HG03280 (cell line): ENCODE measurements around the gene EN1.

Experiments used
- ATAC-seq: cut with Tn5 transposase; IDR thresholded peaks from one replicate; pipeline ENCODE4 v1.9.1; 2021; ENCODE audit warnings: mild to moderate bottlenecking, moderate library complexity; ENCODE audit not compliant: unreplicated experiment

The EN1 gene

DNA sequence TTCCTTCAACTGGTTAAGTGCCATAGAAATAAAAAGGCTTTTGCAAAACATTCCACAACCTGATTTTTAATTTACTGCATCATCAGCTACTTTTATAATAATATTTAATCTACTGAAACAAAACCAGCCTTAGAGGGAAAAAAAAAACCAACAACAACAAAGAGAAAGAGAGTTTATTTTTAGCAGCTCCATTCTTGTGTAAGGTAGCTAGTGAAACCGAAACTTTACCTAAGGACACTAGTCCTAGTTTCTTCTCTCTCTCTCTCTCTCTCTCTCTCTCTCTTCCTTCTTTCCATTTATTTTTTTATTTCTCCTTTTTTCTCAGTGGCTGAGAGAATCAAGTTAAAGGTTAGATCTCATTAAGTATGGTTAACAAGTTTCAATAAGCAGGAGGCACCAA lies 21.4 kb downstream of the EN1 start:
- ATAC-seq = no peak

DNA sequence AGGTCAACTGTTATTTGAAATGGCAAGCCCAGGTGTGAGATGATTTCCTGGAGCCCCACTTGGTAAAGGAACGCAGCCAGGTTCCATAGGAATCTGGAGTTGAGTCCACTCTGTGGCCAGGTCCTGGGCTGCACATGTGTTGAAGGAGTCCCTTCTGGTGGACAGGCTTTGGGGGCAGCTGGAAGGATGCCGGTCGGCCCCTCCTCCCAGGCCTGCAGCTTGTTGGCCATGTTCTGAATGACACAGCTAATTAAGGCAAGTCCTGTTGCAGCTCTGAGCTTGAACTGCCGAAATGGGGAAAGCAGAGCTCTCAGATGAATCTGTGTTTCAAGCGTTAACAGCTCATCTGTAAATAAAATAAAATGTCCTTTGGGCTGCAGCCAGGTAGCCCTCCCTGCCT lies 23.8 kb downstream of the EN1 start:
- ATAC-seq = no peak

DNA sequence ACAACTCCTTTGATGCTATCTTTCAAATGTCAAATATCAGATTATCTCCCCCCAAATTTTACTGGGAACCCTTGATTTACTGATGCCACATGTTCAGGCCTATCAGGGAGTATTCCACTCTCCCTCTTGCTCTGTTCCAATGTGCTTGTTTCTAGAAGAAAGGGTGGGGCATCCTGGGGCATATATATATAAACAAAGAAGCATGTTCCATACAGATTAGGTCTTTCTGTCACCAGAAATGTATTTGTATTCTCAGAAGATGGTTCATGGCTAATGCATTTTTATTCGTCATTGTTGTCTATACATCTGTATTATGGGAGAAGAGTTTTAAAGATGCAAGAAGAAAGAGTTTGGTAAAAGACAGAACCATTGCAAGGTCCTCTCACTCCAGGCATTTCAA lies 24.9 kb downstream of the EN1 start:
- ATAC-seq = no peak

DNA sequence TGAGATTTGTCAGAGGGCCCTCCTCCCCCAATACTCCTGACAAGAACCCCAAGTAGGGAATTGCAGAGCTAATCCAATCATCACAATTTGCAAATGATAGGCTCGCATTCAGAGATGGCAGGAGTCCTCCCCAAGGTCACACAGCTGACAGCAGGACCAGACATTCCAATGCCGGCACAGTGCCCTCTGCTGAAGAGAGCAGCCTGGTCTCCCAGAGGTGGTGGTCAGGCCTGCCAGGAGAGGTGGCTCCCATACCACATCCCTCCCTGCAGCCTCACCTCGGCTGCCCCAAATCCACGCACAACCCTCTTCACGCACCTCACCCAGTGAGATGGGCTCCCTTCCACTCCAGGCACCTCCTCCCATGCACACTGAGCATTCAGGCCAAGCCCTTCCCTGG lies 25.4 kb downstream of the EN1 start:
- no peak for ATAC-seq

DNA sequence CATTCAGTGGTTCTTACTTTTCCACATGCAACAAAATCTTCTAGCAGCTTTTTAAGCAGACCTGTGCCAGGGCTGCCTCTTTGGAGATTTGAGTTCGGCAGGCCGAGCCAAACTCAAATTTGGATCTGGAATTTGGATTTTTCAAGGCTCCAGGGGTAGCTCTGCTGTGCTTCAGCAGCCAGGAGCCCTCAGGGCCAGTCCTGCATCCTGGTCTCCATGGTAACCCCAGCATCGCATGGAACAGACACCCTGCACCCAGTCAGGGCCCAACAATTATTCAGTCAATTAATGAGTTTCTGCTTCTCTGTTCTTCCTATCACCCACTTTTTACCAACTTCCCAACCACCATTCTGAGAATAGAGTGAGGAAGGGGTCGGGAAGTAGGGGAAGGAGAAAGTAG lies 30.0 kb downstream of the EN1 start:
- ATAC-seq = no peak

DNA sequence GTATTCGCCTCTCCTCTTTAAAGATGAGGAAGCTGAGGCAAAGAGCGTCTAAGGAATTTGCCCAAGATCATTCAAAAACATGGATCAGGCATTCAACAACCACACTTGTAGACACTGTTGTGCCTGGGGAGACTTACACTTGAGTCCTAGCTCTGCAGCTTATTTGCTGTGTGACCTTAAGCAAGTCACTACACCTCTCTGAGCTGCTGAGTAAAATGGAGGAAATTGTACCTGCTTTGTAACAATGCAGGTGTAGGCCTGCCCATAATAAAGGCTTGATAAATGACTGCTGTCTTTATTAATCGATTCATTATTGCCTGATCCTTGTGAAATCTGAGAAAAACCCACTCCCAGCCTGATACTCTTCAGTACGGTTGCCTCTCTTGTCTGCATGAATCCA lies 30.8 kb downstream of the EN1 start:
- no peak for ATAC-seq

DNA sequence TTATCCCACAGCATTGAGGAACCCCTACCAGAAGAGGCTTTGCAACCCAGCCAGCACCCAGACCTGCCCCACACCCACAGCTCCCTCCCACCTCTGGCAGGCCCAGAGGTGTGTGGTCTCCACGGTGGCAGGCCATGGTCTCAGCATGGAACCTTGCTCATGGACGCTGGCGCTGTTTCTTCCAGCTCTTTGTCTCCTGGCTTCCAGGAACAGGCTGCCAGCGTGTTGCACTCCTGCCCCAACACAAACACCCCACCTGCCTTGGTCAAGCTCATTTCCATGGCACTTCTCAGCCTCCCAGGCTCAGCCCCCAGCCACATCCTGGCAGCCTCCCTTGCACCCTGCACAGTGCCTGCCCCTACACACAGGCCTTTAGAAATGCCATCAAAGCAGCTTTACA lies 31.7 kb downstream of the EN1 start:
- no peak for ATAC-seq

DNA sequence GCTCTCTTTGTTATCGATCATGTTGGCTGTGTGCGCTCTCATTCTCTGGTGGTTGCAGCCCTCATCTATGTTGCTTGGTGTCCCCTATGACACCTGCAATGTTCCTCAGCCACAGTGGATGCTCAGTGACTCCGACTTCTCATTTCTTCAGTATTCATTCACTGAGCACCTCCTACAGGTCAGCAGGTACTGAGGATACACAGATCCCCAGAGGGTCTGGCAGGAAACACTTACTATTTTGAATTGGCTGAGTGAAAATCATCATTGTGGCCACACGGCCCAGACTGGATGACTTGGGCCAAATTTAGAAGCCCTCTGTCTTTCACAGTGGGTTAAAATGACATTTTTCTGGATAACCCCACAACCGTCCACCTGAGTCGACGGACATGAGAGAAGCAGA lies 32.1 kb downstream of the EN1 start:
- no peak for ATAC-seq

DNA sequence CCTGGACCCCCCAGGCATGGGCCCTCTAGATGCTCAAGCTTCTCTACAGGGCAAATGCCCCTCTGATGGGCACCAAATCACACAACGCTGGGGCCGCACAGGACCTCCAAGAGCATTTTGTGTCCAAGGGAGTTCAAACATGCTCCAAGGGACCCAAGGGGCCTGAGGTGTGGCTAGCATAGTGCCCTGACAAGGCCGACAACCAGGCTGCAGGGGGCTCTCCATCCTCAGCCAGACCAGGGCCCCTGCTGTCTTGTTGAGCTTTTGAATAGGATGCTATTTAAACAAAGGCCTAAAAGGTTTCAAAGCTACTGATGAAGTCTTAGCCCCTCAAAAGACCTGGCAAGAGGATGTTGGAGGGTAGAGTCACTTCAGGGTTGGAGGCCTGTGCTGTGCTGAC lies 33.1 kb downstream of the EN1 start:
- no peak for ATAC-seq

DNA sequence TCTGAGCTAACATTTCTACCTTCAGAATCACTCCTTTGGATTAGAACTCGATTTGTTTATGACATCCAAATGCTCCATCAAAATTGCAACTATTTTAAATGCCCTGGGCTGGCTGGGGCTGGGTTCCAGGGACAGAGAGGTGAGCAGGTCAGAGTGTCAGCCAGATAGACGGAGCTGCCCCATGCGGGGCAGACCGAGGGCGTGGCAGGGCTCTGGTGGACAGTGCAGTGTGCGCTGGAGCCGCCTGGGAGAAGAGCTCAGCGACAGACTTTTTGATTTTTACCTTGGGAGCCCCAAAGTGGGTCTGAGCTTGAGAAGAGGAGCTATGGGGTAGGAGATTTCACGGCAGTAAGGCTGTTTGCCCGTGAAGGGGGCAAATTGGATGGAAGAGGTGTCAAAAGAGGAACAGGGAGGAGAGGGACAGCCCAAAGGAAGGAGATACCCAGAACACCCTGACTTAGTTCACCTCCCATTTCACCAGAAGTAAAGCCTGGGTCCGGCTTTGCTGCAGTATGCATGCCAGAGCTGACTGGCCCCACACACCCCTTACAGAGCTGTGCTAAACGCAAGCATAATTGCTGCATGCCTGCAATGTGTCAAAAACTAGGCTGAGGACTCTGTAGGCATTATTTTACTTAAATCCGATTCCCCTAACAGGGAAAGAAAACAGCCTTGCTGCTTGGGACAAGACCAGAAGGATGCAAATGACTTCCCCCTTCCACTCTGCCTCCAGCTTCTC lies 33.7 kb downstream of the EN1 start:
- ATAC-seq = no peak

DNA sequence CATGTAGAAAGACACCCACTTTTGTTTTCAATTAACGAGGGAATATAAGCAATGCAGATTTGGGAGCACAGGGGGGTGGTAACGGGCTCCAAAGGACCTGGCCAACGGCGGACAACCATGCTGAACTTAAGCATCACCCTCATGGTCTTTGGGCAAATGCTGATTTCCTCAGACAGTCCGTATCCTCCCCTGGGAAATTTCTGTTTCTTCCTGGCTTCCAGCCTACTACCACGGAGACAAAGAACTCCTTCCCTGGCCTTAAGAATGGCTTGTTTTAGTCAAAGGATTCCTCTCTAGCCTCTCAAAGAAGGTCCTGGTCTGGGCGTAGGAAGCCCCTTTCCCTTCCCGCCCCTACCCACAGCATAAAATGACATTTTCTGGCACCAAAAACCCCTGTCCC lies 34.3 kb downstream of the EN1 start:
- no peak for ATAC-seq

DNA sequence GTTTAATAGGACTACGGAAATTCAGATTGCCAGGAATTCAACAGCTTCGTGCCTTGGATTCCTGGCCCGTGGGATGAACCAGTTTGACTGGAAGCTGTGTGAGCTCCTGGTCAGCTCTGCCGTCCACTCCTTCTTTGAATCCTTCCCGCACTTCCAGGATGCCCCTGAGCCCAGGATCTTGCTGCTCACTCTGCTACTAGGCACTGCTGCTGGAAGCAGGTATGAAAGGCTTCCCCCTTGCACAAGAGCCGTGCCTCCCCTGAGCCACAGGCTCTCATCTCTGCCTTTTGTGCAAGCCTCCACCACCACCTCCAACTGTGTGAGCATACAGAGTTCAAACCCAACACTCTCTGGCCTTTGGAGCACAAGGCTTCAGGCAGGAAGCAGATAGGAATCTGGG lies 34.9 kb downstream of the EN1 start:
- ATAC-seq = no peak

DNA sequence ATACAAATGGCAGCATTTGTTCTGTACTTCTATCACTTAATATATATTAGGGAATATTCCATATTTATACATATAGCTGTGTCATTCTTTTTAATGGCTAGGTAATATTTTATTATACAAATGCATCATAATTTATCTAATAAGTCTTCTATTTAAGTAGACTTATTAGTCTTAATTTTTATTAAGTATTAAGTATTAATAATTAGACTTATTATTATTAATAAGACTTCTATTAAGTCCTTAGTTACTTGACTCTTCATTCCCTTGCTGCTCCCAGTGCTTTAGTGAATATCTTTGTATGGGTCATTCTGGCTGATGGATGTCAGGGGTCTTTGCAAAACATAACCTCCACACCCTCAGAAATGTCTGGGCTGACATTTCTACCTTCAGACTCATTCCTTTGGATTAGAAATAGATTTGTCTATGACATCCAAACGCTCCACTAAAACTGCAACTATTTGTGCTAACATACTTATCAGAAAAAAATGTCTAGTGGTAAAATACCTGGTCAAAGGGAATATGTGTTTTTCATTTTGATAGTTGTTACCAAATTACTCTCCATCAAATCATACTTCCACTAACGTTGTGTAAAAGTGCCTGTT lies 35.8 kb downstream of the EN1 start:
- ATAC-seq = no peak

DNA sequence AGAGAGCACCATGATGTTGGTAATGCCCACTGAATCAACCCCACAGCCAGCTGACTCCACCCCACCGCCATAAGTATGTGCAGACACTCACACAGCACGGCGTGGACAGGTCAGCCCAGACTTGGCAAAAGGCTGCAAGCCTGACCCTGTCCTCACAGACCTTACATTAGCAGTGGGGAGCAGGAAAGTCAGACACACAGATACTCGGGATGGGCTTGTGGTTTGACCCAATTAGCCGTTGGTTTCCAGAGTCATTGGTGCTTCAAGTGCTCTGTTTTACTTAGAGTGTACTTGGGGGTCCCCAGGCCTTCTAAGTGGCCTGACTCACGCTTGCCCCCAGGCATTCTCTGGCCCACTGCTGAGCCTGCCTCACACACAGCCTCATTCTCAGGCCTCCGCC lies 36.7 kb downstream of the EN1 start:
- ATAC-seq = no peak

DNA sequence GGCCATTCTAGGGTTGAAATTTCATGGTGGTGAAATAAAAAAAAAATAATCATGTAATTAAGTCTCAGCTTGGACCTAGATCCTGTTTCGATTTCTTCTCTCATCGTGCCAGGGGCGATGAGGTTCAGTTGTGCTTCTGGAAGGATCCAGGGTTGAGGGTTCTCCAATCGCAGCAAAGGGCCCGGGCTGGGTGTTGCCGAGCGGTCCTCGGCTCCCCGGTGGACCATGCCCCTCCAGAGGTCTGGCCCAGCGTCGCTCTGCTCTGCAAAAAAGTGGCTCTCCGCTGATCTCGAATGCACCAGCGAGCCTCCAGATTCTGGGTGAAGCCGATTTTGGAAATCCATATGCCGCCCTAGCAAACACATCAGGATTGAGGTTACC lies 39.0 kb downstream of the EN1 start:
- ATAC-seq = no peak

DNA sequence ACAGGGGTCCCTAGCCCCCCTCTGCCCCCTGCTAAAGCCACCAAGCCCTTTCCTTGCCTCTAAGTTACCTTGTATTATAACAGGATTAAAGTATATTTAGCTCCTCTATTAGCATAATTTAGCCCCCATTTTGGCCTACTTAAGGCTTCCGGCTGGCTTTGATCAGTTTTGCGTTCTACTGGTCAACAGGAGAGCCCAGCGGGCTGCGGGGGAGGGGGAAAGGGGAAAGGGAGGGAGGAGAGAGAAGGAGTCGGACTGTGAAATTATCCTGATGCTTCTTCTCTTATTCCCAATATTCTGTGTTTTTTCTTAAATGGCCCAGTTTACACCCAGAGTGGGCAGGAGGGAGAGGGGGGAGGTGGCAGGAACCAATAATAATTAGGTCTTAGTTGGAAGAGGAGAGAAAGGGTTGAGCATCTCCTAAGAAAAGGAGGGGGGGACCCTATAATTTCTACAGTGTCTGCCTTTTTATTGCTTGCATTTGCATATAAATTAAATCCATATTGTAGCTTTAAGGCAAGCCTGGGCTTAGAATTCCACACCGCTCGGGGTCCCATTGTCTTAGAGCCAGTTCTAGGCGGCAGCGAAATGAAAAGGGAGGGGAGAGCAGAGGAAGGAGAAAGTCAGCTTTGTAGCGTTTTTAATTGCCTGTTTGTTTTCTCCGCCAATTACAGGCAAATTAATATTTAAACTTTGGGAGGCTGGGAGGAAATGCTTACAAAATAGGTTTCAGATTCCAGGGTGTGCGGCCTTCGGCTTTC lies 39.6 kb downstream of the EN1 start:
- no peak for ATAC-seq

DNA sequence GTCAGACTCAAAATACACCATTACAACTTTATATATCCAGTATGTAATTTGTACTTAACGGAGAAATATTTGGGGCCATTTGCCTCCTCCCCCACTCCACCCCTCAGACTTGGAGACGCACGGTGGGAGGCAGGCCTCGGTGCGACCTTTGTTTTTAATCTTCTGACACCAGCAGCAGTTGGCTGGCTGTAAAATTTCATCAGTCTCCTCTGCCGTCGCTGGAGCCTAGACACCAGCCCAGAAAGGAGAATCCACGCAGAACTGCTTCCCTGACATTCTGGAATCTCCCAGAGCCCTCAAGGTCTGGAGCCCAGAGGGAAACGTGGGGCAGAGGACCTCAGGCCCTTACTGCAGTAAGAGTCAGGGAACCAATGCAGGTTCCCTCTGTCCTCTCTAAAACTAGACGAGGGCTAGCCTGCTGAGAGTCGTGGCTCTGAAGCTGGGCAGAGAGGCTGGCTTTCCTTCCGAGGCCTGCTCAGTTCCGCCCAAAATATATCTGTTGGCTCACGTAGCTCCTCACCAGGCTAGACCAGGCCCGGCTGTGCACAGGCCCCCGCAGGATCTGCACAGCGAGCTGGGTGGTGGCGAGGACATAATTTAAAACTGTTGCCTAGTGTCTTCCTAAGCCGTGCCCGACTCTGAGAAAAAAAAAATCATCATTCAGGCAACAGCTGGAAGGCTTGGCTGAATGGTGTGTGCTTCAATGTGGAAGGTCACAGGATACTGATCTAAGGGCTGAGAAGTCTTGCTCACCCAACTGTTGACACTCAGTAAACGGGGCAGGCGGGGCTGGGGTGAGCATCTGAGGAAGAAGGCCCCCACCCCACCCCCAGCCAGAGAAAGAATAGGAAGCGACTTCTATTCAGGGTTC lies 40.4 kb downstream of the EN1 start:
- no peak for ATAC-seq

DNA sequence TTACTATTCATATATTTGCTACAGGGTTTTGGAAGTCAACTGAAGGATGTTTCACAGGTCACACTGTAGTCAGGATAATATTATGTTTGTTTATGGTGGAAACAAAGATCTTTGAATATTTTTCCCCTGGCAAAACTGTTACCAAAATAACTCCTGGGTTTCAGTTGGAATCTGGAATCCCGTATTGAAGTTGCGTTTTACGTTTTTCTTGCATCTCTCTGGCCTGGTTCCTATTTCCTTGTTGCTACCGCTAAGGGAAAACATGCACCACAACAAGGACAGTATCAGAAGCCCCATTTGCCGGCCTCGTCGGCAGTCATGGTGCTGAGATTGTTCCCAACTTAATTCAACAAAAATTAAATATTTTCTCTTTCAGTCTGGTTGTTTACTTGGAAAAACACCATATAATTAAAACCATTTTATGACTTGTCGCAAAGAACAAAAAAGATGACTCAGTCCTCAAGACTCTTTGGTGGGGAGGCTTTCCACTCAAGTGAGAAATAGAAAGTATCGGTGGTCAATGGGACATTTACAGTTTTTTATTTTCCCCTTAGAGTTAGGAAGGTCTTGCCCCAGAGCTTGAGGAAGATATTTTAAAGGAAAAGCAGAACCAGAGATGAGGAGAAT lies 42.3 kb downstream of the EN1 start:
- ATAC-seq = no peak

DNA sequence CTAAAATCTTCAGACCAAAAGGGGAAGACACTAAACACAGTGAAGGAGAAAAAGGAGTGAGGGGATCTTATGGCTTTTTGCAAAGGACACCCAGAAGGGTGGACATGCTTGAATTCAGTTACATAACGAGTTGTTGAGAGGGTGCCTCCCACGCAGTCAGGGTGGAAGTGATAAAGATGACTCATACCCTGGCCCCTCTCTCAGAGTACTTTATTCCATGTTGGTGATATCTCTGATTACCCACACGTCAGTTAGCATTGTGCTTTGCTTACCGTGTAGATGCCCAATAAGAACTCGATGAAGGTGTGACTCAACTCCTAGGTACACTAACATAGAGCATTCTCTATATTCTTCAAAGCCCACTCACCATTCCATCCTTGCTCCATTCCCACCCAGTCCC lies 44.4 kb downstream of the EN1 start:
- ATAC-seq = no peak

DNA sequence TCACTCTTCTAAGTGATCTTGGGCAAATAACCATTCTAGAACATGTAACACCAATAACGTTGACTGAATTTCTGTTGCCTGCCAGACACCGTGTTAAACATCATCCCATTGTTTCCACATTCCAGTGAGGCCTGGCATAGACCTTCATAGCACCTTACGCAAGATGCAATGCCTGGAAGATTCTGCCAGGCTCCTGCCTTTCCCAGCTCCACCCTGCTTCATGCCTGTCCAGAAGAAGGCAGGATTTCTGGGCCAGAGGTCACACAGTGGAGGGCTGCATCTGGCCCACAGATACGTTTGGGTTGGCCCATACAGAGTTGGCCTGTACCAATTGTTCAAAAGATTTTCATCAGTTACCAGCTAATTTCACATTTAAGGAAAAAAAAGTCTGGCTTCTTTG lies 46.3 kb downstream of the EN1 start:
- ATAC-seq = no peak

DNA sequence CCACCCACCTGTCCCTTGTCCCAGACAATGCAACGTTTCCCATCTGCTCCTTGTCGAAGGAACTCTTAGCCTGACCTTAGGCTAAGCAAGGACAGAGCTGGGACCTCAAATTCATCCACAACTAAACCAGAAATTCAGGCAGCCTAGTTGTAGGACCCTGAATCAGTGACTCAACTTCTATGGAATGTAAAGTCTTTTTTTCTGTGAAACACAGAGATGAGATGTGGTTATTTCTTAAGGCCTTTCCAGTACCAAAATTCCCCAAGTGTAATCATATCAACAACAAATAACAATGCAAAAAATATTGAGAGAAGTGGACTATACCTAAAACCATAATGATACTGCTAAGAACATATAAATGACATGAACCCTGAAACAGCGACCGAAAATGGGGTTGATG lies 46.7 kb downstream of the EN1 start:
- no peak for ATAC-seq
